ENCODE data around the gene ASMT.
A peak's percentile ranks its signal among the peaks of the same experiment; 100 is the strongest.
"Not testable (repeated sequence)": the region's sequence is repeated elsewhere in the genome, so short reads cannot be mapped to it uniquely, and the experiment has no call there.

The ASMT gene

GRCh38 chrX:1661922-1662221 lies 47.0 kb downstream of the ASMT start:
- FAIRE-seq (no peak), DNase-seq (ENCODE audit: insufficient read length, low spot score) (no peak)
- no peak for TF ChIP-seq POU2F2 (IDR thresholded peaks at IDR 0.05; ENCODE audit: low read depth, low read length)
- TF ChIP-seq SPI1 (IDR thresholded peaks at IDR 0.05; ENCODE audit: low read depth, low read length), result no peak
- 0 out of 2 replicates have a peak, but pooled peaks have one; percentile 51 for TF ChIP-seq POLR2A (IDR thresholded peaks at IDR 0.05; ENCODE audit: low read depth, low read length)
- TF ChIP-seq POLR2AphosphoS5 (IDR thresholded peaks at IDR 0.05; ENCODE audit: low read depth, low read length), result no peak
- TF ChIP-seq PAX5 (IDR thresholded peaks at IDR 0.05; ENCODE audit: insufficient read depth, low read length, severe bottlenecking), result no peak
- TF ChIP-seq TAF1 (IDR thresholded peaks at IDR 0.05; ENCODE audit: low read depth, low read length), result 0 out of 2 replicates have a peak, but pooled peaks have one; percentile 29

DNA sequence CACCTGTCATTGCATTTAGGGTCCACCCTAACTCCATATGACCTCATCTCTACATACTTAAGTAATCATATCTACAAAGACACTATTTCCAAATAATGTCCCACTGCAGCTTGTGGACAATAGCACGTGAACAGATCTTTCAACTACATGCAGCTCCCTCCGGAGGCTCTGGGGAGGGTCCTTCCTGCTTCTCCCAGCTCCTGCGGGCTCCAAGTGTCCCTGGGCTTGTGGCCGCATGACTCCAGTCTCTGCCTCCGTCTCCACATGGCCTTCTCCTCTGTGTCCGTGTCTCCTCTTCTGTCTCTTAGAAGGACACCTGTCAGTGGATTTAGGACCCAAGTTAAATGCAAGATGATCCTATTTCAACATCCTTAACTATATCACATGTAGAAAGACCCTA lies 52.7 kb downstream of the ASMT start:
- no peak for DNase-seq (ENCODE audit: insufficient read length, low spot score)
- TF ChIP-seq TAF1 (IDR thresholded peaks at IDR 0.05; ENCODE audit: low read depth, low read length) (no peak), PAX5 (IDR thresholded peaks at IDR 0.05; ENCODE audit: insufficient read depth, low read length, severe bottlenecking) (no peak), POU2F2 (IDR thresholded peaks at IDR 0.05; ENCODE audit: low read depth, low read length) (no peak), POLR2AphosphoS5 (IDR thresholded peaks at IDR 0.05; ENCODE audit: low read depth, low read length) (no peak), SPI1 (IDR thresholded peaks at IDR 0.05; ENCODE audit: low read depth, low read length) (no peak), POLR2A (IDR thresholded peaks at IDR 0.05; ENCODE audit: low read depth, low read length) (no peak)
- no peak for FAIRE-seq

- FAIRE-seq, result peak; percentile 31
- TF ChIP-seq PAX5 (IDR thresholded peaks at IDR 0.05; ENCODE audit: insufficient read depth, low read length, severe bottlenecking), result no peak
- no peak for TF ChIP-seq POLR2AphosphoS5 (IDR thresholded peaks at IDR 0.05; ENCODE audit: low read depth, low read length)
- TF ChIP-seq POLR2A (IDR thresholded peaks at IDR 0.05; ENCODE audit: low read depth, low read length), result no peak
- DNase-seq (ENCODE audit: insufficient read length, low spot score), result no peak
These were observed 58.5 kb downstream of the ASMT start for GRCh38 chrX:1673337-1673736.

GRCh38 chrX:1676866-1677265 lies 62.0 kb downstream of the ASMT start:
- DNase-seq (ENCODE audit: insufficient read length, low spot score) (no peak), FAIRE-seq (no peak)
- TF ChIP-seq TAF1 (IDR thresholded peaks at IDR 0.05; ENCODE audit: low read depth, low read length) (no peak), SPI1 (IDR thresholded peaks at IDR 0.05; ENCODE audit: low read depth, low read length) (no peak), POU2F2 (IDR thresholded peaks at IDR 0.05; ENCODE audit: low read depth, low read length) (no peak), POLR2AphosphoS5 (IDR thresholded peaks at IDR 0.05; ENCODE audit: low read depth, low read length) (no peak), PAX5 (IDR thresholded peaks at IDR 0.05; ENCODE audit: insufficient read depth, low read length, severe bottlenecking) (no peak), POLR2A (IDR thresholded peaks at IDR 0.05; ENCODE audit: low read depth, low read length) (no peak)

DNA sequence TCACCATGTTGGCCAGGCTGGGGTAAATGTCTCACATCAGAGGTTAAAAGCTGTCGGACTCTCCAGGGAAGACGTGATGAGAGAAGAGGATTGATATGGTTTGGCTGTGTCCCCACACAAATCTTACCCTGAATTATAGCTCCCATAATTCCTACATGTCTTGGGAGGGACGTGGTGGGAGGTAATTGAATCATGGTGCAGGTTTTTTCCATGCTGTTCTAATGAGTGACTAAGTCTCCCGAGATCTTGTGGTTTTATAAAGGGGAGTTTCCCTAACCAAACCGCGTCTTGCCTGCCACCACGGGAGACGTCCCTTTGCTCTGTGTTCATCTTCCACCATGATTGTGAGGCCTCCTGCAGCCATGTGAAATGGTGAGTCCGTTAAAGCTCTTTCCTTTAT lies 64.4 kb downstream of the ASMT start:
- FAIRE-seq (peak; percentile 64), DNase-seq (ENCODE audit: insufficient read length, low spot score) (no peak)
- TF ChIP-seq PAX5 (IDR thresholded peaks at IDR 0.05; ENCODE audit: insufficient read depth, low read length, severe bottlenecking), result no peak
- no peak for TF ChIP-seq POLR2AphosphoS5 (IDR thresholded peaks at IDR 0.05; ENCODE audit: low read depth, low read length)
- TF ChIP-seq SPI1 (IDR thresholded peaks at IDR 0.05; ENCODE audit: low read depth, low read length), result no peak
- TF ChIP-seq POLR2A (IDR thresholded peaks at IDR 0.05; ENCODE audit: low read depth, low read length), result no peak
- no peak for TF ChIP-seq POU2F2 (IDR thresholded peaks at IDR 0.05; ENCODE audit: low read depth, low read length)
- TF ChIP-seq TAF1 (IDR thresholded peaks at IDR 0.05; ENCODE audit: low read depth, low read length), result no peak

DNA sequence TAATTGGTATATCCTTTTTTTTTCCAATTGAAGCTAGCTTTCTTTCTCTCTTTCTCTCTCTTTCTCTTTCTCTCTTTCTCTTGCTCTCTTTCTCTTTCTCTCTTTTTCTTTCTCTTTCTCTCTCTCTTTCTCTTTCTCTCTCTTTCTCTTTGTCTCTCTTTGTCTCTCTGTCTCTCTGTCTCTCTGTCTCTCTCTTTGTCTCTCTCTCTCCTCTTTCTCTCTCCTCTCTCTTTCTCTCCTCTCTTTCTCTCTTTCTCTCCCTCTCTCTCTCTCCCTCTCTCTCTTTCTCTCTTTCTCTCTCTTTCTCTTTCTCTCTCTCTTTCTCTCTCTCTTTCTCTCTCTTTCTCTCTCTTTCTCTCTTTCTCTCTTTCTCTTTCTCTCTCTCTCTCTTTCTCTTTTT lies 66.6 kb downstream of the ASMT start:
- no peak for TF ChIP-seq PAX5 (IDR thresholded peaks at IDR 0.05; ENCODE audit: insufficient read depth, low read length, severe bottlenecking)
- TF ChIP-seq POLR2A (IDR thresholded peaks at IDR 0.05; ENCODE audit: low read depth, low read length), result no peak
- no peak for TF ChIP-seq TAF1 (IDR thresholded peaks at IDR 0.05; ENCODE audit: low read depth, low read length)
- TF ChIP-seq POU2F2 (IDR thresholded peaks at IDR 0.05; ENCODE audit: low read depth, low read length), result no peak
- TF ChIP-seq POLR2AphosphoS5 (IDR thresholded peaks at IDR 0.05; ENCODE audit: low read depth, low read length), result no peak
- no peak for TF ChIP-seq SPI1 (IDR thresholded peaks at IDR 0.05; ENCODE audit: low read depth, low read length)
- DNase-seq (ENCODE audit: insufficient read length, low spot score) (no peak), FAIRE-seq (no peak)

- DNase-seq (ENCODE audit: insufficient read length, low spot score); FAIRE-seq: not testable (repeated sequence)
These were observed 67.0 kb downstream of the ASMT start for GRCh38 chrX:1681856-1682255.

DNA sequence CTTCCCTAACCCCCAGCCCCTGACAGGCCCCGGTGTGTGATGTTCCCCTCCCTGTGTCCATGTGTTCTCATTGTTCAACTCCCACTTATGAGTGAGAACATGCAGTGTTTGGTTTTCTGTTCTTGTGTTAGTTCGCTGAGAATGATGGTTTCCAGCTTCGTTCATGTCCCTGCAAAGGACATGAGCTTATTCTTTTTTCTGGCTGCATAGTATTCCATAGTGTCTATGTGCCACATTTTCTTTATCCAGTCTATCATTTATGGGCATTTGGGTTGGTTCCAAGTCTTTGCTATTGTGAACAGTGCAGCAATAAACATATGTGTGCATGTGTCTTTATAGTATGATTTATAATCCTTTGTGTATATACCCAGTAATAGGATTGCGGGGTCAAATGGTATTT lies 67.6 kb downstream of the ASMT start:
- not testable (repeated sequence) for FAIRE-seq; DNase-seq (ENCODE audit: insufficient read length, low spot score)

DNA sequence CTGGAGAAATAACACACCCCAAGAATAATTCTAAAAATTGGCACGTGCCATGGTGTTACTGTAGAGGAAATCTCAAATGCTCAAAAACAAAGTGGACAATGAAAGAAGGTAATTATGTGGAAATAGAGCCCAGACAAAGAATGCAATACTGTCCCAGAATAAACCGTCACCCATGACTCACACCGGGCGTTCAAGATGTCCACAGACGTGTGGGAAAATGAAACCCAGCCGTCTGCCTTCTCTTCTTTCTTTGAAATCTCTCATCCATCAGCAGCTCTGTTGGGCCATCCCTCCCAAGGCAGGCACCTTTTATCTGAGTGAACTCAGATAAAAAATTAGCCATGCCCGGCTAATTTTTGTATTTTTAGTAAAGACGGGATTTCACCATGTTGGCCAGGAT lies 70.0 kb downstream of the ASMT start:
- not testable (repeated sequence) for DNase-seq (ENCODE audit: insufficient read length, low spot score); FAIRE-seq

- FAIRE-seq, result peak; percentile 9
- DNase-seq (ENCODE audit: insufficient read length, low spot score), result not testable (repeated sequence)
These were observed 70.6 kb downstream of the ASMT start for GRCh38 chrX:1685444-1685880.

- DNase-seq (ENCODE audit: insufficient read length, low spot score), result no peak
- TF ChIP-seq TAF1 (IDR thresholded peaks at IDR 0.05; ENCODE audit: low read depth, low read length) (no peak), SPI1 (IDR thresholded peaks at IDR 0.05; ENCODE audit: low read depth, low read length) (no peak), POU2F2 (IDR thresholded peaks at IDR 0.05; ENCODE audit: low read depth, low read length) (no peak), PAX5 (IDR thresholded peaks at IDR 0.05; ENCODE audit: insufficient read depth, low read length, severe bottlenecking) (no peak), POLR2A (IDR thresholded peaks at IDR 0.05; ENCODE audit: low read depth, low read length) (no peak)
- no peak for FAIRE-seq
These were observed 71.8 kb downstream of the ASMT start for GRCh38 chrX:1686642-1687041.

Data from GM12891 (cell line).